ENCODE measurements around the gene MC2R.
"Not testable (repeated sequence)": the region's sequence is repeated elsewhere in the genome, so short reads cannot be mapped to it uniquely, and the experiment has no call there.

Gene MC2R

GRCh38 chr18:13868501-13869271, 46.6 kb downstream of the MC2R start:
- no peak for DNase-seq (ENCODE audit: low spot score)
- CTCF ChIA-PET = no interaction called here
- H3K27ac ChIP-seq = no peak overlapping the region
- TF ChIP-seq, protein P1, sequence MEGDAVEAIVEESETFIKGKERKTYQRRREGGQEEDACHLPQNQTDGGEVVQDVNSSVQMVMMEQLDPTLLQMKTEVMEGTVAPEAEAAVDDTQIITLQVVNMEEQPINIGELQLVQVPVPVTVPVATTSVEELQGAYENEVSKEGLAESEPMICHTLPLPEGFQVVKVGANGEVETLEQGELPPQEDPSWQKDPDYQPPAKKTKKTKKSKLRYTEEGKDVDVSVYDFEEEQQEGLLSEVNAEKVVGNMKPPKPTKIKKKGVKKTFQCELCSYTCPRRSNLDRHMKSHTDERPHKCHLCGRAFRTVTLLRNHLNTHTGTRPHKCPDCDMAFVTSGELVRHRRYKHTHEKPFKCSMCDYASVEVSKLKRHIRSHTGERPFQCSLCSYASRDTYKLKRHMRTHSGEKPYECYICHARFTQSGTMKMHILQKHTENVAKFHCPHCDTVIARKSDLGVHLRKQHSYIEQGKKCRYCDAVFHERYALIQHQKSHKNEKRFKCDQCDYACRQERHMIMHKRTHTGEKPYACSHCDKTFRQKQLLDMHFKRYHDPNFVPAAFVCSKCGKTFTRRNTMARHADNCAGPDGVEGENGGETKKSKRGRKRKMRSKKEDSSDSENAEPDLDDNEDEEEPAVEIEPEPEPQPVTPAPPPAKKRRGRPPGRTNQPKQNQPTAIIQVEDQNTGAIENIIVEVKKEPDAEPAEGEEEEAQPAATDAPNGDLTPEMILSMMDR (conservative IDR thresholded peaks at IDR 0.05; ENCODE audit: low read depth) = no peak
- POLR2A ChIA-PET (ENCODE audit: low non-redundant PET) = no interaction called here

GRCh38 chr18:13862898-13863297, 52.4 kb downstream of the MC2R start:
- H3K27ac ChIP-seq; DNase-seq (ENCODE audit: low spot score); POLR2A ChIA-PET (ENCODE audit: low non-redundant PET); CTCF ChIA-PET: not testable (repeated sequence)

GRCh38 chr18:13849791-13850190, 65.5 kb downstream of the MC2R start:
- no peak for DNase-seq (ENCODE audit: low spot score)
- CTCF ChIA-PET = no interaction called here
- TF ChIP-seq, protein P1 (conservative IDR thresholded peaks at IDR 0.05; ENCODE audit: low read depth) = no peak
- H3K27ac ChIP-seq = no peak overlapping the region
- POLR2A ChIA-PET (ENCODE audit: low non-redundant PET) = no interaction called here

- no peak overlapping the region for H3K27ac ChIP-seq
- ChIA-PET POLR2A (ENCODE audit: low non-redundant PET) (no interaction called here), CTCF (no interaction called here)
- DNase-seq (ENCODE audit: low spot score) = no peak
- TF ChIP-seq, protein P1 (conservative IDR thresholded peaks at IDR 0.05; ENCODE audit: low read depth) = no peak
These were observed 78.8 kb downstream of the MC2R start for GRCh38 chr18:13836559-13836958.

DNA sequence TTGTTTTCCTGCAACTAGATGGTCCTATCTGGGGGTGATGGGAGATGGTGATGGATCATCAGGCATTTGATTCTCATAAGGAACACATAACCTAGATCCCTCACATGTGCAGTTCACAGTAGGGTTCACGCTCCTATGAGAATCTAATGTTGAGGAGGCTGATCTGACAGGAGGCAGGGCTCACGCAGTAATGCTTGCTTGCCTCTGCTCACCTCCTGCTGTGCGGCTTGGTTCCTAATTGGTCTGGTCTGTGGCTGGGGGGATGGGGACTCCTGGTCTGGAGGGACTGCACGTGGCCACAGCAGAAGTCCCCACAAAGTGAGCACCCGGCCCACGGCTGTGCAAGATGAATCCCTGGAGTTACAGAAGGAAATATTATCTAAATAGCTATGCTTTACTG, 80.1 kb downstream of the MC2R start:
- no peak overlapping the region for H3K27ac ChIP-seq
- POLR2A ChIA-PET (ENCODE audit: low non-redundant PET) = no interaction called here
- no peak for DNase-seq (ENCODE audit: low spot score)
- TF ChIP-seq, protein P1 (conservative IDR thresholded peaks at IDR 0.05; ENCODE audit: low read depth) = no peak
- CTCF ChIA-PET = no interaction called here

DNA sequence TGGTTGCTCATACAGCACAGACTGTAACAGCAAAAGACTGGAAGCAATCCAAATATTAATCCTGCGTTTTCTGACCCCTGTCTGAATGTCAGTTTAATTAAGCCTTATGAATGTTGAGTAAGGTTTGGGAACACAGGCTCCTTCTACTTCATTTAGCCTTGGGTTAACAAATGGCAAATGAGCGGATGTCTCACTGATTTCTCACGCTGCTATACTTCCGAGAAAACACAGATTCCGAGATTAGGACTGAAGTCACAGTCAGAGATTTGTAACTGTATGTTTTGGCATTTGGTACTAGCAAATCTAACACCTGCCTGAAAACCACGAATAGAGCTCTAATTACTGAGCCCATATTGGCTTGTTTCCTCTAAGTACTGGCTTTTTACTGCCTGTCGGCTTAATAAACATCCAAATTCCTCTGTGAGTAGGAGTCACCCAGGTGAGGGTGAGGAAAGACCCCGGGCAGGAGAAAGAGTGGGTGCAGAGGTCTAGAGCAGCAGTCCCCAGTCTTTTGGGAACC, 80.8 kb downstream of the MC2R start:
- ChIA-PET POLR2A (ENCODE audit: low non-redundant PET) (no interaction called here), CTCF (no interaction called here)
- no peak overlapping the region for H3K27ac ChIP-seq
- no peak for DNase-seq (ENCODE audit: low spot score)
- TF ChIP-seq, protein P1 (conservative IDR thresholded peaks at IDR 0.05; ENCODE audit: low read depth) = no peak

Data from RWPE1 (cell line).